Fibroblast of gingiva (primary cell): ENCODE data around the gene SPATA31D1.

Experiments used
- DNase-seq: peaks from one replicate; pipeline ENCODE4 v3.0.0-alpha.2; 2011; ENCODE audit warnings: low read depth

Gene SPATA31D1

DNA sequence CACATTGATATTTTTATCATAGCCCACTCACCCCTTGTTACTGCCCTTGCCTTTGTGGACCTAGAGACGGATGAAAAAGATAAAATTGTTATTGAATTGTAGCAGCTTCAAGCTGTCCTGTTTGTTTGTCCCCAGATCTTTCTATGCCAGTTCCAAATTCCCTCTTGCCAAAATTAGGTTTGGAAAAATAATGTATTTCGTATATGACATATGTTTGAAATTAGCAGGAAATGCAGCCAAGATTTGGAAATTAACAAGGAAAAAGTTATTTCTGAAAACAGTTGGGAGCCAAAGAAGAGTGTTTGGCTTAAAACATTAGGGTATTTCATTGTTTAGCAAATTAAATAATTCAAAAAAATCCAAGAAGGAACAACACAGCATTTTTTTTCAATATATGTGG, 33.5 kb downstream of the SPATA31D1 start:
- DNase-seq, result peak; percentile 63

DNA sequence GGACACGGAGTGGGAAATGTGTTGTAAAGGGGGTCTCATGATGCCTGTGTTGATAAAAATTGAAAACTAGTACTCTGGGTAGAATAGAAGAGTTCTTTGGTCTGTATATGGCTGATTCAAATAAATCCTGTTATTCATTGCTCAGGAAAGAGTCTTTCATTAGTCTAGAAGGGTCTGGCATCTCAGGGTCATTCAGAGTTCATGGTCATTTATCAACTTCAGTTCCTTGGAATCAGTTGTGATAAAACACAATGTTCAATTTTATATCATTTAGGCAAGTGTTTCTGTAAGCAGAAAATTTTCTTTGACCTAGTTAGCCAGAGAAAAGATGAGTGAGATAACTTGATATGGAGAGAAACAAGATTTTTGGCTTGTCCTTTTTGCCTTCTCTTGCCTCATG, 36.3 kb downstream of the SPATA31D1 start:
- DNase-seq, result no peak

DNA sequence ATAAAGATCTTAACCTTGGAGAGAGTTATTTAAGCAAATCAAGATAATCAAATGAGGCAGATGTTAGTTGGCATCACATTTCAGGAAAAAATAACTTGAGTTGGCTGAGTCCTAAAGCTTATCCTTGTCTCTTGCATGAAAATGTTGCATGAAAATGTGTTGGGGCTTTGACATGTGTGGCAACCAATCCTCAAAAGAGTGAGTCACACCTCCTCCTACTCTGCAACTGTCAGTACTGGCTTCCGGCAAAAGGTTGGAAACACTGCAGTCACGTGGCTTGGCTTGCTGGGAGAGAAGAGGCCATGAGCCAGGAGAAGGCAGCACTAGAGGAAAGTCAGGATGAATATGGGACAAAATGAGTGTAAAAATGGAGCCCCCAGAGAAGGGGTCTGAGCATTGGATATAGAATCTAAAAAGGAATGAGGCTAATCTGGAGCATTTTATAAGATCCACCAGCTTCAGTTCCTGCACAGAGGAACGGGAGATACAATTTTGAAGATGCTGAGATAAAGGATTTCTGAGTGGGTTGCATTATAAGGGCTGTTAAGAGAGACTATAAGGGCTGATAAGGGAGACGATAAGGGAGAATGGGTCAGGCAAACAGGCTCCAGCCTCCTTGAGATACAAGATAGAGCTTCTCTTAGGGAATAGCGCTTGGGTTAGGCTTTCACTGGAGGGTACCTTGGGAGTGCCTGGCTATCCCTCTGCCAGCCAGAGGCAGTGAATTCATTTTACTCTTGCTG, 43.1 kb downstream of the SPATA31D1 start:
- peak; percentile 78 for DNase-seq

DNA sequence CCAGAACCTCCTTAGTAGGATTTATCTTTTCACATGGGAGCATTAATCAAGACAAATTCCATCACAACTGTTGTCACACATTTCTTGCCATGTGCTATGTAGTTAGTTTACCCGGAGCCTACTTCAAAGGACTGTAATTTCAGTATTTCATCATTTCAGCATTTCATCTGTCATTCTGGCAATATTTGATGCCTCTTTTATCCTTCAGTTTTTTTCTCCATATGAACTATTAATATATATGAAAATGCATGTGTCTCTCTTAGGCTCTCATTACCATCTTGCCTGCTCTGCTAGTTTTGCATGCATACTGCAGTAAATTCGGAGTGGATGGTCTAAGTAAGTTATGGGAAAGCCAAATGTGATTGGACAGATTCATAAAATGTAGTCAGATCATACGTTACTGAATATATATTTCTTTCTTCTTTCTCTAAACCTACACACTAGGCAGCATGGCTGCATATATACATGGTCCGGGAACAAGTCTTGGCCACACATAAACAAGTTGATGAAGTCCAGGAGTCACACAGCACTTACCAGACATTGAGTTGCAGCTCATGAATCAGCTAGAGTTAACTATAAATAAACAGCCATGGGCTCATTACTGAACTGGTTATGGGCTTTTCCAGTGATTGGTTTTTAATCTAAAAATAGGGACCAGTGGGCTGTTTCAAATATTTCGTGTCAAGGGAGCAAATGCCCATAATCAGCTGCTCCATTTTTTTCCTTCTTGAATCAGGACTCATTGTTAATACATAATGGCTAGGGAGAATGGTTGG, 46.6 kb downstream of the SPATA31D1 start:
- DNase-seq, result no peak

DNA sequence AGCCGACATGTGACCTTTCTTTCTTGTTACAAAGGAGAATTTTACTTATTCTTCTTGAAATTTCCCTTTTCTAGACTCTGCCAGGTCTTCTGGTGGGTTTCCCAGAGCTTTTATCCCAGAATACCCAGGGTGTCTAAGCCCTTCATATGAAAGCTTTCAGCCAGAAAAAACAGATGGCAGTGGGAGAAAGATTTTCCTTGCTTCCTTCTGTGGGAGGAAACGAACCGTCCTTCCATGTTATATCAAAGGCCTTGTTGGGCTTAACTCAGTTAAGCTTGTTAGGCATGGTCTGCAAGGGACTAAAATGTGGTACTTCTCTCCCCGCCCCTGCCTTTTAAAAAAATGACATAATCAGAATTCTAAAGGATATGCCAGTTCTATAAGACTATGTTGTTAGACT, 47.5 kb downstream of the SPATA31D1 start:
- no peak for DNase-seq

DNA sequence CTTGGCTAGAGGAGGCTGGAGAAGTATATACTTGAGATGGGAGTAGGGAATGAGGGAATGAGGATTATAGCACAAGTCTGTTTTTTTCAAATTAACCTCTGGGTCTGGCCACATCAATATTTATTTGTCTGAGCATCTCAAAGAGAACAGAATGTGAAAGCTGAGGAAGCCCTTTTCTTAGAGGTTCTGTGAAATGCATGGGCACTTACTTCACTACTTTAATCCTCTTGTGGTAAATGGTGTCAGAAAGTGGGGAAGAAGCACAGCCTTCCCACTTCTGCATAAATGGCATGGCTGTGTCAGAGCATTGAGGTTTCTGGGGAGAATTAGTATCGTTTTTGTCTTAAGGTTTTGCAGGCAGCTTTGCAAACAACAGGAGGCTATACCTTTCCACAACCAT, 48.6 kb downstream of the SPATA31D1 start:
- no peak for DNase-seq

DNA sequence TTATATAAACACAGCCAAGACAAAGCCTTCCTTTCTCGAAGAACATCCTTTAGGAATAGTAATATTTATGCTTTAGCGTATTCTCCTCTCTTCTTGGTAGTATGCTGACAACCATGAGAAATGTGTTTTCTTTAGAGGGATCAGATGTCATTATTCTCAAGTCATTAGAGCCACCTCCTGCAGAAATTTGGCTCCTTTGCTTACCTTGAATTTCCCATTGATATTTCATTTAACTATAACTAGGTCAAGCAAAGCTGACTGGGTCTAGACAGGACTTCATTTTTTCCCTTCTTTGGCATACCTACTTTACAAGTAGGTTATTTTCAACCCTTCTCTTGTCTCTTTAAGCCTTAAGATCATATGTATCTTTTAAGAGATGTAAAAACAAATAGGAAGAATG, 50.3 kb downstream of the SPATA31D1 start:
- DNase-seq, result no peak
